KBM-7 (cell line): ENCODE measurements around the gene RNU6-9.
A peak's percentile ranks its signal among the peaks of the same experiment; 100 is the strongest.
"Not testable (repeated sequence)": the region's sequence is repeated elsewhere in the genome, so short reads cannot be mapped to it uniquely, and the experiment has no call there.

Source experiments
- DNase-seq: peaks from one replicate; pipeline ENCODE4 v3.0.0-alpha.2; 2015
- in situ Hi-C: fragments of 300-500 bp; cut with MboI; formaldehyde crosslinking; loops from 2 replicates; pipeline ENCODE4 v1.14.3; 2020; ENCODE audit warnings: low sequenced_read_pairs, low pct_unique_long_range_greater_than_20kb, mixed read lengths

RNU6-9 gene

DNA sequence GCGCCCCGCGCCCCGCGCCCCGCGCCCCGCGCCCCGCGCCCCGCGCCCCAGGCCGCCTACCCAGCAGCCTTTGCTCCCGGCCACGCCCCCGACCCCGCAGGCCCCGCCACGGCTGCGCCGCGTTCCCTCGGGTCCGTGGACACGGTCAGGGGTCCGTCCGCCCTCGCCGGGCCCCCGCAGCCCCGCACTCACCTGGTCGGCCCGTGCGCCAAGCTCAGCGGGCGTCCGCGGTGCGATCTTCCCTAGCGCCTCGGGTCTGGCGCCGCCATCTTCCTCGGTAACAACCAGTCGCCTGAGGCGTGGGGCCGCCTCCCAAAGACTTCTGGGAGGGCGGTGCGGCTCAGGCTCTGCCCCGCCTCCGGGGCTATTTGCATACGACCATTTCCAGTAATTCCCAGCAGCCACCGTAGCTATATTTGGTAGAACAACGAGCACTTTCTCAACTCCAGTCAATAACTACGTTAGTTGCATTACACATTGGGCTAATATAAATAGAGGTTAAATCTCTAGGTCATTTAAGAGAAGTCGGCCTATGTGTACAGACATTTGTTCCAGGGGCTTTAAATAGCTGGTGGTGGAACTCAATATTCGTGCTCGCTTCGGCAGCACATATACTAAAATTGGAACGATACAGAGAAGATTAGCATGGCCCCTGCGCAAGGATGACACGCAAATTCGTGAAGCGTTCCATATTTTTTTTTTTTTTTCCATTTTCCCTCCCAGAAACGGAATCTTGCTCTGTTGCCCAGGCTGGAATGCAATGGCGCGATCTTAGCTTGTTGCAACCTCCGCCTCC, at the start of gene RNU6-9, which contains the start of gene MED16:
TSS of gene RNU6-9 (plus strand) at position 591 of the 796 bp plus-strand sequence.
TSS of gene MED16 (minus strand) at position 294 of the 796 bp plus-strand sequence. CDS start 2,056 bp downstream, outside the sequence.
- DNase-seq, result peak; percentile 96
- in situ Hi-C loops, result no loop called here

DNA sequence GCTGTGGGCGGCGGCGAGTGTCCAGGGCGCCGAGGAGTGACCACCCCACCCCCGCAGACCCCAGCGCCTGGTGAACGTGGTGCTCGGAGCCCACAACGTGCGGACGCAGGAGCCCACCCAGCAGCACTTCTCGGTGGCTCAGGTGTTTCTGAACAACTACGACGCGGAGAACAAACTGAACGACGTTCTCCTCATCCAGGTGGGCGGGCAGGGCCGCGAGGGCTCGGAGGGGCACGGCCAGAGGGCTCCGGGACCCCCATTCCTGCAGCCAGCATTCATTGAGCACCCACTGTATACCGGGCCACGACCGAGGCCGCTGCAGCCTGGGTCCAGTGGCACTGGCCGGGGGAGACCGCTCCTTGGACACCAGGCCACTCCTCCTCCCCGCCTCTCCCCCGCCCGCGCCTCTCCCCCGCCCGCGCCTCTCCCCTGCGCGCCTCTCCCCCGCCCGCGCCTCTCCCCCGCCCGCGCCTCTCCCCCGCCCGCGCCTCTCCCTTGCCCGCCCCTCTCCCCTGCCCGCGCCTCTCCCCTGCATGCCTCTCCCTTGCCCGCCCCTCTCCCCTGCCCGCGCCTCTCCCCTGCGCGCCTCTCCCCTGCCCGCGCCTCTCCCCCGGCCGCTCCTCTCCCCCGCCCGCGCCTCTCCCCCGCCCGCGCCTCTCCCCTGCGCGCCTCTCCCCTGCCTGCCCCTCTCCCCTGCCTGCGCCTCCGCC, 49.3 kb upstream of the RNU6-9 start:
- in situ Hi-C loops, result no loop called here
- DNase-seq, result no peak

DNA sequence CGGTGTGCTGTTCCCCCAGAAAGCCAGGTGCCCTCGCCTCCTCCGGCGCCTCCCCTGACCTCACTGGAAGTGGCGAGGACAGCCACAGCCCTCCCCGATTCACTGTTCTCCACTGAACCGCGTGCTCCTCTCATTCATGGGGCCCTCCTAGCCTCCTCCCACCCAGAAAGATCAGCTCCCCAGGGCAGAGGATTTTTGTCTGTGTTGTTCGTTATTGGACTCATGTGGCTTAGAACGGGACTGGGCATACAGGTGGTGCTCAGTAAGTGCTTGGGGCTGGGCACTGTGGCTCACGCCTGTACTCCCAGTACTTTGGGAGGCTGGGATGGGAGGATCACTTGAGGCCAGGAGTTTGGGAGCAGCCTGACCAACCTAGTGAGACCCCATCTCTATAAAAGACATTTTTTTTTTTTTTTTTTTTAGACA, 48.7 kb upstream of the RNU6-9 start:
- in situ Hi-C loops, result no loop called here
- no peak for DNase-seq

DNA sequence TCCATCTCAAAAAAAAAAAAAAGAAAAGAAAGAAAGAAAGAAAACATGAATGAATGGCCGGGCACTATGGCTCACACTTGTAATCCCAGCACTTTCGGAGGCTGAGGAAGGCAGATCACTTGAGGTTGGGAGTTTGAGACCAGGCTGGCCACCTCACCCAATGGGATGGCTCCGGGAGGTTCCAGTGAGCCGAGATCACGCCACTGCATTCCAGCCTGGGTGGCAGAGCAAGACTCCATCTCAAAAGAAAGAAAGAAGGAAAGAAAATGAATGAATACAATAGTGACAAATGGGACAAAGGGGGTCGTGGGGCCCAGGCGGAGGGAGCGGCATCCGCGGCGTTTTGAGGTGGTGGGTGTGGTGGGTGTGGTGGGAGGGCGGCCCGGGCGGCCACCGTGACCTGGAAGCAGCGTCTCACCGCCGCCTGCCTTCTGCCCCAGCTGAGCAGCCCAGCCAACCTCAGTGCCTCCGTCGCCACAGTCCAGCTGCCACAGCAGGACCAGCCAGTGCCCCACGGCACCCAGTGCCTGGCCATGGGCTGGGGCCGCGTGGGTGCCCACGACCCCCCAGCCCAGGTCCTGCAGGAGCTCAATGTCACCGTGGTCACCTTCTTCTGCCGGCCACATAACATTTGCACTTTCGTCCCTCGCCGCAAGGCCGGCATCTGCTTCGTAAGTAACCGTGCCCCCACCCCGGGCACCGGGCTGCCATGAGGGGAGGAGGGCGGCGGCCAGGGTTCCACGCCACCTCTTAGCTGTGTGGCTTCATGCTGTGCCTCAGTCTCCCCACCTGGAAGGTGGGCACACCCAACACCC, 47.4 kb upstream of the RNU6-9 start:
- in situ Hi-C loops, result no loop called here
- no peak for DNase-seq

- DNase-seq, result no peak
- in situ Hi-C loops, result no loop called here
Measured at GRCh38 chr19:848386-848921, 44.8 kb upstream of the RNU6-9 start.

DNA sequence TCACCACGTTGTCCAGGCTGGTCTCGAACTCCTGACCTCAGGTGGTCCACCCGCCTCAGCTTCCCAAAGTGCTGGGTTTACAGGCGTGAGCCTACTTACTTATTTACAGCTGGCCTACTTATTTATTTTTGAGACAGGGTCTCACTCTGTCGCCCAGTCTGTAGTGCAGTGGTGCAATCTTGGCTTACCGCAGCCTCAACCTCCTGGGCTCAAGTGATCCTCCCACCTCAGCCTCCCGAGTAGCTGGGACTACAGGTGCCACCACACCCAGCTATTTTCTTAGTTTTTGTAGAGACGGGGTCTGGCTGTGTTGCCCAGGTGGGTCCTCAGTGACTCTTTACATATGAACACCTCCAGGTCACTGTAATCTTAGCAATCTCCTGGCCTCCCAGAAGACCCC, 44.1 kb upstream of the RNU6-9 start:
- in situ Hi-C loops, DNase-seq: not testable (repeated sequence)

DNA sequence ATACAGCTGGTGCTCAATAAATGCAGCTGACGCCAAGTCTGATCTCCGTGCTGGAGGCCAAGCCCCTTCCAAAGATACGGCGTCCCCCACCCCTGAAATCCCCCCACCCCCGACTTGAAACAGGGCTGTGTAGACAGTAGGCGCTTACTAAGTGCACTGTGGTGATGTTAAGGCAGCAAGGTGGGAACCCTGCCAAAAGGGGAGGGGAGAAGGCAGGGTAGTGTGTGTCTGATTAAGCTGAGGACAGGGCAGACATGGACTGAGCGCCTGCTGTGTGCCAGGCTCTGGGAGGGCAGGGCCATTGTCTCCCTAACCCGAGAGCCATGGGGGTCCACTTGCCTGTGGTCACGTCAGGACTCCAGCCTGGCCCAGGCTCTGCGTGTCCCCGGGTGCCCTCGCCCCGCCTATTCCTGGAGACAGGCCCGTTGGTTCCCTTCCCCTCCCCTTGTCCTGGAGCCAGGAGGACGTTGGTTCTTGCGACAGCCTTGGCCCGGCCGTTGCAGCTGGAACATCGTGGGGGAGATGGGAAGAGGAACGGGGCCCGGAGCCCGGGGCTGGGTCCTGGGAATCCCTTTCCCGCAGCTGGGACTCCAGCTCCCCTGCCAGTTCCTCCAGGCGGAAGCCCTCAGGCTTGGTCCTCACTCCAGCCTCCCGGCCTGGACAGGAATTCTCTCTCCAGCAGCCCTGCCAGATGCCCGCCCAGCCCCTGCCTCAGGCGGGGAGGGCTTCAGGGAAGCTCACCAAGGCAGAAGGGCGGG, 42.9 kb upstream of the RNU6-9 start:
- DNase-seq, result peak; percentile 71
- in situ Hi-C loops, result no loop called here

GRCh38 chr19:850979-851335, 42.3 kb upstream of the RNU6-9 start:
- in situ Hi-C loops, result no loop called here
- DNase-seq, result no peak

DNA sequence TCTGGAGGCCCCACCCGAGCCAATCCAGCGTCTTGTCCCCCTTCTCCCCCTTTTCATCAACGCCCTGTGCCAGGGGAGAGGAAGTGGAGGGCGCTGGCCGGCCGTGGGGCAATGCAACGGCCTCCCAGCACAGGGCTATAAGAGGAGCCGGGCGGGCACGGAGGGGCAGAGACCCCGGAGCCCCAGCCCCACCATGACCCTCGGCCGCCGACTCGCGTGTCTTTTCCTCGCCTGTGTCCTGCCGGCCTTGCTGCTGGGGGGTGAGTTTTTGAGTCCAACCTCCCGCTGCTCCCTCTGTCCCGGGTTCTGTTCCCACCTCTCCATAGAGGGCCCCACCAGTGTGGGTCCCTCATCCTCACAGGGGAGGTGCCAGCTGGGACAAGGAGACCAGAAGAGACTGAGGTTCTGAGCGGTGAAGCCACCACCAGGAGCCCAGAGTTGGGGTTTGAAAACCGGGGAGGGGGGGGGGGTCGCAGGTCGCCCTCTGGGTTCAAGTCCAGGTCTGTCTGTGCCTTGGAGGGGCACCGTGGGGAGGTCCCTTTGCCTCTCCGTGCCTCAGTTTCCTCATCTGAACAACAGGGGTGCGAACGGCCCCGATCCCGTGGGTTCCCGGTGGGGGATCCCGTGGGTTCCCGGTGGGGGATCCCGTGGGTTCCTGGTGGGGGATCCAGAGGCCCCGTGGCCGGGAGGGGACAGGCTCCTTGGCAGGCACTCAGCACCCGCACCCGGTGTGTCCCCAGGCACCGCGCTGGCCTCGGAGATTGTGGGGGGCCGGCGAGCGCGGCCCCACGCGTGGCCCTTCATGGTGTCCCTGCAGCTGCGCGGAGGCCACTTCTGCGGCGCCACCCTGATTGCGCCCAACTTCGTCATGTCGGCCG, 40.9 kb upstream of the RNU6-9 start, which contains the start of gene ELANE:
TSS of gene ELANE (plus strand) at position 168 of the 878 bp plus-strand sequence. CDS start at position 194, 26 bp downstream.
- in situ Hi-C loops, result no loop called here
- no peak for DNase-seq

GRCh38 chr19:853014-853585, 40.2 kb upstream of the RNU6-9 start:
- in situ Hi-C loops, result no loop called here
- DNase-seq, result no peak

GRCh38 chr19:853614-854220, 39.6 kb upstream of the RNU6-9 start:
- in situ Hi-C loops, DNase-seq: not testable (repeated sequence)

GRCh38 chr19:854549-854948, 38.7 kb upstream of the RNU6-9 start:
- DNase-seq, result no peak
- in situ Hi-C loops, result no loop called here

- DNase-seq, result no peak
Measured at GRCh38 chr19:855142-855541, 38.1 kb upstream of the RNU6-9 start.

GRCh38 chr19:855566-856120, 37.6 kb upstream of the RNU6-9 start:
- no peak for DNase-seq
- in situ Hi-C loops, result no loop called here

More at GRCh38 chr19:855142-855541, 38.1 kb upstream of the RNU6-9 start:
- in situ Hi-C loops, result no loop called here

- in situ Hi-C loops, result no loop called here
- no peak for DNase-seq
Measured at GRCh38 chr19:858284-858683, 35.0 kb upstream of the RNU6-9 start.
